Stimulated activated CD4-positive, alpha-beta T cell treated with anti-CD3 and anti-CD28 coated beads, TNF-alpha, amount 100 ng/mL, for 24 hours (primary cell): Measurements from ENCODE around the gene ZNF804A.
"Not testable (repeated sequence)": the region's sequence is repeated elsewhere in the genome, so short reads cannot be mapped to it uniquely, and the experiment has no call there.

Experiments
- DNase-seq, 3 experiments: peaks; one replicate each; pipeline ENCODE4 v3.0.0-alpha.2; 2020; ENCODE audit warnings: low read depth in 3 of 3

Gene ZNF804A

DNA sequence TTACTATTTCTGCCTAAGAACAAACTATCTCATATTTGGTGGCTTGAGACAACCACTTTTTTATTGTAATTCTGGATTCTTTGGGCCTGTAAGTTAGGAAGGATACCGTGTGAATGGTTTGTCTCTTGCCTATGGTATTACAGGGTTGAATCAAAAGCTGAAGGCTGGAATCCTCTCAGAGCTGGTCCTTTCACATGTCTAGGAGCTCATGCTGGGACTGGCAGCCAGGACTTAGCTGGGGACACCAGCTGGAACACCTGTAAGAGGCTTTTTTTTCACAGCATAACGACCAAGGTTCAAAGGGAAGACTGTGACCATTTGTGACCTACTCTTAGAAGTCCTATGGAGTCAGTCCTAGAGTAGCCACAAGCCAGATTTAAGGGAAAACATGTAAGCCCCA, 226.3 kb downstream of the ZNF804A start:
- DNase-seq, result no peak

DNA sequence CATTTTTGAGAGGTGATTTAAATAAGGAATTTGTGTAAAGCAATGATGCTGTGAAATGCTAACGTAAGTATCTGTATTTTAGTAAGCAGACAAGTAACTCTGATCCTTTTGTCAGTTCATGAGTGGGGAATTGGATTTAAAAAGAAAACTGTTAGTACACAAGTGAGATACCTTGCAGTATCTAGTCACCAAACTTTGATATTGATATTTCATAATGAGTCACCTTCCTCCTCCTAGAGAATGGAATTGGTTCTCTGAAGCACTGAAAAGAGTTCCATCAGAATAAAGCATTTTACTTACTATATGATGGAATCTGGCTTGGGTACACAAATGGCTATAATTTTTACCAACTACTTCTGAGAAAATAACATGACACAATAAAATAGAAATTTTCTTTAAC, 232.2 kb downstream of the ZNF804A start:
- DNase-seq, result no peak

DNA sequence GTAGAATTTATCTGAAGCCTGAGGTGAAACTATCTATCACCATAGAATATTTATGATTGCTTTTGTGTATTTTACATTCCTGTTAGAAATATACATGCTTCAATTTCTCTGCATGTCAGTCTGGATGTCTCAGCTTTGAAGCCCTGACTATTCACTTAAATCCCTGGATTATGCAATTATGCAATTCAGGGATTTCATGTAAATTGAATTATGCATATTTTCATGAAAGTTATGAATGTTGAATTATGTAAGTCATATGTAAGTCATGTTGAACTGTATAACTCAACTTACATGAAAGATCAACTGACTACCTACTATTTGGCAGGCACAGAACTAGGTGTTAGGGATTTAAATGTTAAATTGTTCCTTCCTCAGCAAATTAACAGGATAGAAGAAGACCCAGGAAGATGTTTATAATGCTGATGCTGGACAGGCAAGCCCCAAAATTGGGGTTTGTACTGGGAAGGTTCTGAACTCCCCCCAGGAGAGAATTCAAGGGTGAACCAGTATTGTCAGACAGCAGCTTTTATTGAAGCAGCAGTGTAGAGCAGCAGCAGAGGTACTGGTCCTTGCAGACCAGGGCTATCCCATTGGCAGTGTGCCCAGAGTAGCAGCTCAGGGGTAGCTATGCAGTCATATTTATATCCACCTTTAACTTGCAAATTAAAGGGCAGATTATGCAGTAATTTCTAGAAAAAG, 236.5 kb downstream of the ZNF804A start:
- no peak for DNase-seq

DNA sequence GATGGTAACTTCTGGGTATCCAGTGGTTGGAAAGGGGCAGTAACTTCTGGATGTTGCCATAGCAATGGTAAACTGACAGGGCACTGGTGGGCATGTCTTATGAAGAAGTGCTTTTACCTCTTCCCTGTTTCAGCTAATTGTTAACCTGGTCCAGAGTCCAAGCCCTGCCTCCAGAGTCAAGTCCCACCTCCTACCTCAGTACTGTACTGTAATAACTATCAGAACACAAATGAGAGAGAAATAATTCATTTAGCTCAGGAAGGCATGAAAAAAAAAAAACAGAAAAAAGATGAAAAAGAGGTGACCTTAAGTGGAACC, 237.0 kb downstream of the ZNF804A start:
- no peak for DNase-seq

DNA sequence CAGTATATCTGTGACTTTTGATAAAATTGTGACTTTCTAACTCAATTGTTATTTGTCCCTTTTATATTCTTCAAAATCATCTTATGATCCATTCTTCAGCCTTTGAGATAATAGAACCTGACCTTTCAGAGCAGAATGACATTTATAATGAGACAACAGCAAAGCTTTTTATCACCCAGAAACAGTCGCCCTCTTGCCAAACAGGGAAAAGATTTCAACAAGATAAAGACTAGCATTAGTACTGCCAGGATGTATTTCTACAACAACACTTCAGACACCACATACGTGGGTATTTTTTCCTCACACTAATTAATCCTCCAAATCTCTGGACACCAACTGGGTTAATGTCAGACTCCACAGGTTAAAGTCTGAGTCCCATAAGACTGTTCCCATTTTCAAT, 249.0 kb downstream of the ZNF804A start:
- no peak for DNase-seq

DNA sequence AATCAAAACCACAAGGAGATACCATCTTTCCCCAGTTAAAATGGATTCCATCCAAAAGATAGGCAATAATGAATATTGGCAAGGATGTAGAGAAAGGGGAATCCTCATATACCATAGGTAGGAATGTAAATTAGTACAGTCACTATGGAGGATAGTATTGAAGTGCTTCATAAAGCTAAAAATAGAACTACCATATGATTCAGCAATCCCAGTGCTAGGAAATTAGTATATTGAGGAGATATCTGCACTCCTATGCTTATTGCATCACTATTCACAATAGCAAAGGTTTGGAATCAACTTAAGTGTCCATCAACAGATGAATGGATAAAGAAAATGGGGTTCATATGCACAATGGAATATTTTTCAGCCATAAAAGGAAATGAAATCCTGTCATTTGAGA, 251.2 kb downstream of the ZNF804A start:
- DNase-seq, result no peak

DNA sequence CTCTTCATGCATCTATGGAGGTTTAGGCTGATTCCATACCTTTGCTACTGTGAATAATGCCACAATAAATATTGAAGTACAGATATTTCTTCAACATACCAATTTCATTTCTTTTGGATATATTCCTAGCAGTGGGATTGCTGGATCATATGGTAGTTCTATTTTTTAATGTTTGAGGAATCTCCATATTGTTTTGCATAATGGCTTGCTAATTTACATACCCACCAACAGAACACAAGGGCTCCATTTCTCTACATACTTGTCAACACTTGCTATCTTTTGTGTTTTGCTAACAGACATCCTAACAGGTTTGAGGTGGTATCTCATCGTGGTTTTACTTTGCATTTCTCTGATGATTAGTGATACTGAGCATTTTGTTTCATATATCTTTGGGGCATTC, 253.2 kb downstream of the ZNF804A start:
- no peak for DNase-seq

DNA sequence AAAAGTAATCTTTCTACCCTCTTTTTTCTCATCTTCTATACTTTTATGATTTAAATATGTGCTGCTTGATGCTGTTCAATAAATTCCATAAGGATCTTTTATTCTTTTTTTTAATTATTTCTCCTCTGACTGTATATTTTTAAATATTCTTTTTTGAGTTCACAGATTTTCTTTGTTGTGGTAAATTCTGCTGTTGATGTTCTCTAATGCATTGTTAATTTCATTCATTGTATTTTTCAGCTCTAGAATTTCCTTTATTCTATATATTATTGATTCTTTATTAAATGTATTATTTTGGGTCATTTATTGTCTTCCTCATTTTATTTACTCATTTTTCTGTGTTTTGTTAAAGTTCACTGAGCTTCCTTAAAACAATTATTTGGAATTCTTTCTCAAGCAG, 260.9 kb downstream of the ZNF804A start:
- DNase-seq, result no peak

DNA sequence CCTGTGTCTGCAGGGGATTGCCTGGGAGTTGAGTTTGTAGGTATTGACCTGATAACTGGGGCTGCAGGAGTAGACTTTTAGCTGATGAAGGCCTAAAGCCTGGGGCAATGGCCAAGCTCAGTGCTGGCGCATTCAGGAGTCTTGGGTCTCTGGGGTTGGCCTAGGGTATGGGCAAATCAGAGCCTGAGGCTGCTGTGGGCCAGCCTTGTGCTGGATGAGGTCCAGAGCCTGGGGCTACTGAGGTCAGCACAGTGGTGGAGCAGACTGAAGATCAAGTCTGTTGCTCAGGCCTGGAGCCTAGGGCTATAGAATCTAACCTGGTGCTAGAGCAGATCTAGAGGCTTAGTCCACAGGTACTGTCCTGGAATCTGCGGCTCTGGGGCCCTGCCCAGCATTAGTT, 262.4 kb downstream of the ZNF804A start:
- no peak for DNase-seq

DNA sequence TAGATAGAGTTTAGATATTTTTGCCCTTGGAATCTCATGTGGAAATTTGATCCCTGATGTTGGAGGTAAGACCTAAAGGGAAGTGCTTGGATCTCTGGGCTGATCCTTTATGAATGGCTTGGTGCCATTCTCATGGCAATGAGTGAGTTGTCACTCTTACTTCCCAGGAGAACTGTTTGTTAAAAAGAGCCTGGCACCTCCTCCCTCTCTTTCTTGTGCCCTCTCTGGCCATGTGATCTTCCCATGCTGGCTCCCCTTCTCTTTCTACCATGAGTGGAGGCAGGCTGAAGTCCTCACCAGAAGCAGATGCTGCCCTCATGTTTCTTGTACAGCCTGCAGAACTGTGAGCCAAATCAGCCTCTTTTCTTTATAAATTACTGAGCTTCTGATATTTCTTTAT, 276.9 kb downstream of the ZNF804A start:
- no peak for DNase-seq

DNA sequence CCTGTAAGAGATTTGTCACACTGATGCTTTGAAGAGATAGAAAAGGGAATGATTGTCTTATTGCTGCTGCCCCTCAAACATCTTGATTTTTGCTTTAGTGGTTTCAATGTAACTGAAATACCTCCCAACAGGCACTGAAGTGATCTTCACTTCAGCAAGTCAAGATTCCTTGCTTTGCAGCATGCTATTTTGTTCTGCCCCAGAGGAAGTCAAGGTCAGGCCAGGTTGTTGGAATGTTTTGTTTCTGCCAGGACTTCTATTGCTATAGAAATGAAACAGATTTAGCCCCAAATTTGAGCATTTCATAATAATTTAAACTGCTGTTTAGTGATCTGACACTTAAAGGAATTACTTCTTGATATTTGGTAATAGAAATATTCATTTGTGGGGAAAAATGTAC, 277.6 kb downstream of the ZNF804A start:
- no peak for DNase-seq

DNA sequence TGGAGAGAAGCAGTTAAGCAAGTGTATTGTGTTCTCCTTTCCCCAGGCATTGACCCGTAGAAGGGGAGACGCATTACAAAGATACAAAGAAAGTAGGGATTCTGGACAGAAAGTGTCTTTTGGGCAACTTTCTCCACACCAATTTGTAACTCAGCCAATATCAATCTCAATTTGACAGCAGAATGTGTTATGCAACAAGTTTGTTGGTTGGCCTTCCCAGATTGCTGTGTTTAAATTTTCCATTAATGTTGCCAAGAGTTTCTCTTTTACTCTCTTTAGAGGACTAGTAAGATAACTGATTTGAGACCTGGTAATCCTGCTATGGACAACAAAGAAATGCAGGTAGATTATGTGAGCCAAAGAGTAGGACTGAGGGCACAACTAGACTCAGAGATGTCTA, 279.6 kb downstream of the ZNF804A start:
- DNase-seq, result no peak

DNA sequence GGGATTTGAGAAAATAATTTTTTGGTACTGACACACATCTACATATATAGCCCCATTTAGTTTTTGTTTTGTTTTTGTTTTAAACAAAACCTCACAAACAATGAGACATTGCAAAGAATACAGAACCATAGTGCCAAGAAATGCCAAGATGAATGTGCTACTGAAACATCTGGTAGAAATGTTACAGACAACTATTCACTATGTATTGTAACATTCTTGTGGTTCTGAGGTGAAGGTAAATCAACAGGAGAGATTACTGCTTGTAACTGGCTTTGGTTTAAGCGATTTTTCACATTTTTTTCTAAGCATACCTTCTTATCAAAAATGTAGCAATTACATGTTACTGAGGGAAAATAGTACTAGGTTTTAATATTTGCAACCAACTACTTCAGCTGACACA, 281.3 kb downstream of the ZNF804A start:
- DNase-seq, result no peak

DNA sequence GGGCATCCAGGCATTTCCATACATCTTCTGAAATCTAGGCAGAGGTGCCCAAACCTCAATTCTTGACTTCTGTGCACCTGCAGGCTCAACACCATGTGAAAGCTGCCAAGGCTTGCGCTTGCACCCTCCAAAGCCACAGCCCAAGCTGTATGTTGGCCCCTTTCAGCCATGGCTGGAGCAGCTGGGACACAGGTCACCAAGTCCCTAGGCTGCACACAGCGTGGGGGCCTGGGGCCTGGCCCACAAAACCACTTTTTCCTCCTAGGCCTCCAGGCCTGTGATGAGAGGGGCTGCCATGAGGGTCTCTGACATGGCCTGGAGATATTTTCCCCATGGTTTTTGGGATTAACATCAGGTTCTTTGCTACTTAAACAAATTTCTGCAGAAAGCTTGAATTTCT, 288.3 kb downstream of the ZNF804A start:
- not testable (repeated sequence) for DNase-seq

DNA sequence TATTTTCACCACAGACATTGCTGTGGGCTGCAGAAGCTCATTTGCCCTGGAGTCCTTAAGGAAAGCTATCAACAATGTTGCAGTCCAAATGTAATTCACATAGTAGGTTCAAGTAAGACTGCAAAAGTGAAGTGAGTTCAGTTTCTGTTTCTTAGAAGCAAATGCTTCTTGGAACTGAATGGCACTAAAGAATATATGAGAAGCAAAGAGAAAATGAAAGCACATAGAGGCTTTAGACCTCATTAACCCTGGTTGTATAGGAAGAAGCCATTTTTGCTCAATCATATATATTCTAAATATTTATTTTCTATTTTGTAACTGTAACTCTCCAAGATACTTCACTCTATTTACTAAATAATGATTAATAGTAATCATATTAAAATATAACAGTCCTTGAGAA, 292.0 kb downstream of the ZNF804A start:
- DNase-seq, result no peak

DNA sequence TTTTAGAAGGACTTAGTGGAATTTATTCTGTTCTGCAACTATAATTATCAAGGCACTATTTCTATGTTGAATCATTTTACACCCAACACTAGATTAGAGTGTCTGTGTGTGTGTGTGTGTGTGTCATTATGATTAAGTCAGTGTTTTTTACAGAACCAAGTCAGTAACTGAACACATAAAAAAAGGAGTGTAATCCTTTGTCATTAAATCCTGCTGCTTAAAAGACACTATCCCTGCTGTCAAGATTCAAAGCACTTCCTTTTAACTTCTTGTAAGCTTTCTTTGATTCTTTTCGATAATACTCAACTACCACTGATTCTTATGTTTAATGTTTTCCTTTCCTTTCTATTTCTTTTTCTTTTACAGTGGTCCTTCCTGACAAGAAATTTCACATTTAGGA, 306.7 kb downstream of the ZNF804A start:
- DNase-seq, result no peak

DNA sequence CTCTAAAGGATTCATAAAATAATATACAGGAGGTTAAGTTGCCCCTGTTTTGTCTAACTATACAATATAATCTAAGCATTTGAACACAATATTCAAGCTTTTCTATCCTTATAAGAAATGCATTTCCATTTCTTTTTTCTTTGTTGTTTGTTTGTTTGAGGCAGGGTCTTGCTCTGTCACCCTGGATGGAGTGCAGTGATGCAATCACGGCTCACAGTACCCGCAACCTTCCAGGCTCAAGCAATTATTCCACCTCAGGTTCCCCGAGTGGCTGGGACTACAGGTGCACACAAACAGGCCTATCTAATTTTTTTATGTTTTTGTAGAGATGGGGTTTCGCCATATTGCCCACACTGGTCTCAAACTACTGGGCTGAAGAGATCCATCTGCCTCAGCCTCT, 307.8 kb downstream of the ZNF804A start:
- DNase-seq, result no peak

DNA sequence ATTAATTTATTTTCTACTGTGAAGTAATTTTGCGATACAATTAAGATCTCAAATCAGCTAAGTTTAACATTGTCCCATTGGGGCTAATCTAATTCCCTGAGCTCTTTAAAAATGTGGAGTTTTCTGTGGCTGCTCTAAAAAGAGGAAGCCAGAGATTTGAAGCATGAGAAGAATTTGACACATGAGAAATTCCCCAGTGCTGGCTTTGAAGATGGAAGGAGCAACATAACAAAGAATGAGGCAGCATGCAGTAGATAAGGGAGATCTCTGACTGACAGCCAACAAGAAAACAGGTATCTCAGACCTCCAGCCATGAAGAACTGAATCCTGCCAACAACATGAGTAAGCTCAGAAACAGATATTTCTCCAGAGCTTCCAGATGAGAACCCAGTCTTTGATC, 308.4 kb downstream of the ZNF804A start:
- DNase-seq, result no peak

DNA sequence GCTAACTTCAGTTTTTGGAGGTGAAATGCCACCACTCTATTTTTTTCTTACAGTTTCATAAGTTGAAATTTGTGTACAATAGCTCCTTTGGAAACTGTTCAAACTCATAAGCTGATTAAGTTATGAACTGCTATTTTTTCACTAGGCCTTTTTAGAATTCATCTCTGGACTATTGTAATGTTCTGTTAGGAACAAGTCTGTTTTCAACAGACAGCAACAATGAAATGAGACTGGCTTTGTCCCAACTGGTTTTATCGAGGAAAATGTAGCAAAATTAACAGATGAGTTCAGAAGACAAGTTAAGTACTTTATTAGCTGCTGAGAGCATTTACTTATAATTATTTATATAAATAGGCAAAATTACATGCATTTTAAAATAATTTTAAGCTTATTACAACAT, 310.6 kb downstream of the ZNF804A start:
- DNase-seq, result no peak

DNA sequence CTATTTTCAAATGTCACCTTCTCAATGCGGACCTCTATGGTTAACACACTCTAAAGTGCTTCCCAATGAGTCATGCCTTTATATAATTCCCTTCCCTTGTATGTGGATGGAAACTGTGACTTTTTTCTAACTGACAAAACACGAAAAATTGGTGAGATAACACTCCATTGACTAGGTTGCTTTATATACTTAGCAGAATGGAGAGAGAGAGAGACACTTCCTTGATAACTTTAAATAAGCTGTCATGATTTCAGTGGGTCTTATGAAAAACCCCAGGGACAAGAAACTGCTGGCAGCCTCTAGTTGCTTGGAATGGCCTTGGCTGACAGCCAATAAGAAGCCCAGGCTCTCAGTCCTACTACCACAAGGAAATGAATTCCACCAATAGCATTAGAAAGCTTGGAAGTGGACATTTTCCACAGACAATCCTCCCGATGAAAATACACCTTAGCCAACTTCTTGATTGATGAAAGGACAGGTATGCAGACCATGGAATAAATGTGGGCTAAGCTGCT, 322.2 kb downstream of the ZNF804A start:
- no peak for DNase-seq

DNA sequence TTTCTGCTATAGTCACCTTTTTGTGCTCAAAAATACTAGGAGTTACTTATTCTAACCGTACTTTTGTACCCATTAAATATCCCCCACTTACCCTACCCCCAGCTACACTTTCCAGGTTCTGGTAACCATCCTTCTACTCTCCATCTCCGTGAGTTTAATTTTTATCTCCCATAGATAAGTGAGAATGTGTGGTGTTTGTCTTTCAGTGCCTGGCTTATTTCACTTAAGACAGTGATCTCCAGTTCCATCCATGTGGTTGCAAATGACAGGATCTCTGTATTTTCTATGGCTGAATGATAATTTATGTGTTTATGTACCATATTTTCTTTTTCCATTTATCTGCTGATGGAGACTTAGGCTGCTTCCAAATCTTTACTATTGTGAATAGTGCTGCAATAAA, 323.3 kb downstream of the ZNF804A start:
- DNase-seq, result no peak

DNA sequence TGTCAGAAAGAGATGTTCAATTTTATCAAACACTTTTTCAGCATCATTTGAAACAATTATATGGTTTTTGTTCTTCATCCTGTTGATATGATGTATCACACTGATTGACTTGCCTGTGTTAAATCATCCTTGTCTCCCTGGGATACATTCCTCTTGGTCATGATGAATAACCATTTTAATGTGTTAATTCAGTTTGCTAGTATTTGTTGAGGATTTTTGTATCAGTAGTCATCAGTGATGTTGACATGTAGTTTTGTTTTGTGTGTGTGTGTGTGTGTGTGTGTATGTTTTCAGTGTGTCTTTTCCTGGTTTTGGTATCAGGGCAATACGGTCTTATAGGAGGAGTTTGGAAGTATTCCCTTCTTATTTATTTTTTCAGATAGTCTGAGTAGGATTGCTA, 325.4 kb downstream of the ZNF804A start:
- no peak for DNase-seq

DNA sequence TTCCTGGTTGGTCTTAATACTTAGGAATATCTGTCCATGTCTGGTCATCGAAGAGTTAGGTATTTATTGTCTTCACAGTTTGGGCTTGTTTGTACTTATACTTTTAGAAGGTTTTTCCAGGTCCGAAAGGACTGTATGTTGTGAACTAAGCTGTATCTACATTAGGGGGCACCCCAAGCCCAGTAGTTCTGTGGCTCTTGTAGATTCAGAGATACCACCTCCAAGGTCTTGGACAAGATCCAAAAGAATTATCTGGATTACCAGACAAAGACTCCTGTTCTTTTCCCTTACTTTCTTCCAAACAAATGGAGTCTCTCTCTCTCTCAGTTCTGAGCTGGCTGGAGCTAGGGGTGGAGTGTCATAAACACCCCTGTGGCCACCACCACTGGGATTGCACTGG, 328.7 kb downstream of the ZNF804A start:
- no peak for DNase-seq

DNA sequence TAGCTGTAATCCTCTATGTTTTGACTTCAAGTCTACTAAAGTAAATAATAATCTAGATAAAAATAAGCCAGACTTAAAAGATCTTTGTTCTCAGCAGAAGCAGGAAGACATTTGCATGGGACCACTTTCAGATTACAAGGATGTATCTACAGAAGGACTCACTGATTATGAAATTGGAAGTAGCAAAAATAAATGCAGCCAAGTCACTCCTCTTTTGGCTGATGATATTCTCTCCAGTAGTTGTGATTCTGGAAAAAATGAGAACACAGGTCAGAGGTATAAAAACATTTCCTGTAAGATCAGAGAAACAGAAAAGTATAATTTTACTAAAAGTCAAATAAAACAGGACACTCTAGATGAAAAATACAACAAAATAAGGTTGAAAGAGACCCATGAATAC, 338.4 kb downstream of the ZNF804A start:
- no peak for DNase-seq
